SU-DHL-6 (cell line): ENCODE measurements around the gene FBXO24.

Experiments used
- H2AFZ ChIP-seq: fragments of 200-600 bp; sonication (generic); 2 replicates; pipeline ENCODE4 v1.6.1; 2014; ENCODE audit warnings: low read depth, mild to moderate bottlenecking, moderate library complexity, mixed read lengths, antibody characterized with exemption, low read length; ENCODE audit not compliant: severe bottlenecking
- H3F3A ChIP-seq: fragments of 200-600 bp; shearing (Covaris generic); 2 replicates; pipeline ENCODE4 v1.6.0; 2016; ENCODE audit warnings: antibody characterized with exemption, mild to moderate bottlenecking; ENCODE audit not compliant: insufficient read depth
- H3K27ac ChIP-seq: fragments of 200-600 bp; sonication (generic); 2 replicates; pipeline ENCODE4 v1.5.1; 2016; ENCODE audit warnings: low read depth, mild to moderate bottlenecking, low read length, moderate library complexity, mixed read lengths
- H3K27me3 ChIP-seq: fragments of 200-600 bp; sonication (generic), shearing (Covaris generic); 2 replicates; pipeline ENCODE4 v1.6.0; 2014; ENCODE audit warnings: mild to moderate bottlenecking, low read length
- H3K36me3 ChIP-seq: fragments of 200-600 bp; sonication (generic); 2 replicates; pipeline ENCODE4 v1.6.1; 2014; ENCODE audit warnings: mild to moderate bottlenecking, low read length, mixed read lengths
- H3K4me2 ChIP-seq: fragments of 300-600, 200-600 bp; shearing (Covaris generic), sonication (generic); 2 replicates; pipeline ENCODE4 v1.6.0; 2014; ENCODE audit warnings: low read length, low read depth, mild to moderate bottlenecking; ENCODE audit not compliant: poor library complexity, severe bottlenecking
- H3K4me3 ChIP-seq: fragments of 200-600 bp; sonication (generic); 2 replicates; pipeline ENCODE4 v1.5.1; 2014; ENCODE audit warnings: antibody characterized with exemption, low read length, mild to moderate bottlenecking, mixed read lengths; ENCODE audit not compliant: insufficient read depth, poor library complexity, severe bottlenecking
- H3K79me2 ChIP-seq: fragments of 200-600 bp; sonication (generic); 2 replicates; pipeline ENCODE4 v1.6.1; 2014; ENCODE audit warnings: mild to moderate bottlenecking, low read length, moderate library complexity; ENCODE audit not compliant: insufficient read depth
- H3K9ac ChIP-seq: fragments of 200-600 bp; sonication (generic); 2 replicates; pipeline ENCODE4 v1.7.0; 2014; ENCODE audit warnings: mild to moderate bottlenecking, low read length
- H3K9me2 ChIP-seq: fragments of 200-600 bp; sonication (generic); replicated peaks from 2 replicates; pipeline ENCODE4 v1.6.1; 2014; ENCODE audit warnings: low read length; ENCODE audit not compliant: insufficient read depth
- H3K9me3 ChIP-seq: fragments of 200-600 bp; sonication (generic); 2 replicates; pipeline ENCODE4 v1.6.1; 2014; ENCODE audit warnings: low read length, mixed read lengths; ENCODE audit not compliant: insufficient read depth
- H4K20me1 ChIP-seq: fragments of 200-600 bp; sonication (generic); 2 replicates; pipeline ENCODE4 v1.6.1; 2014; ENCODE audit warnings: low read depth, mild to moderate bottlenecking, antibody characterized with exemption, low read length, moderate library complexity, mixed read lengths
- EZH2phosphoT487 ChIP-seq: fragments of 200-600 bp; sonication (generic), shearing (Covaris generic); conservative IDR thresholded peaks from 2 replicates; pipeline ENCODE4 v1.6.1; 2018; ENCODE audit warnings: mild to moderate bottlenecking, antibody characterized with exemption, low read length, moderate library complexity, mixed read lengths
- TF ChIP-seq, protein P1 (sequence below): fragments of 200-600 bp; sonication (generic); IDR thresholded peaks from one replicate; pipeline ENCODE4 v1.5.1; 2017; ENCODE audit warnings: antibody characterized with exemption, mild to moderate bottlenecking, low read length, moderate library complexity; ENCODE audit not compliant: insufficient read depth, poor library complexity, severe bottlenecking

Gene FBXO24

DNA sequence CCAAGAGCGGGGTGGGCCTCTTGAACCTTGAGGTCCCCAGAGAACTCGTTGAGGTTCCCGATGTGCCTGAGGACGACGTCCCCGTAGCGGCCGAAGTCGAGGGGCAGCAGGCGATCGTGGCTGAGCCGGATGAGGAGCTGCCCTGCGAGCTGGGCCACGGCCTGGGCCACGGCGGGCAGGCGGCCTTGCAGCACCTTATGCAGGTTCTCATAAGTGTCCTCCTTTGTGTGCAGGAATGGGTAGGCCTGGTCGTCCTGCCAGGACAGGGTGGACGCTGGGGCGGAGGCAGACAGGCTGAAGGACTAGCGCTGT is 41.1 kb downstream of the FBXO24 start:
- H3K9me2 ChIP-seq = no peaks in the 10 kb centered on the region
- H3K9me3 ChIP-seq = no peaks in the 10 kb centered on the region
- peak overlapping the region; percentile 69 for H3K9ac ChIP-seq
- H3K36me3 ChIP-seq = no peaks in the 10 kb centered on the region
- peak overlapping the region; percentile 77 for H3K4me2 ChIP-seq
- H3K27ac ChIP-seq = no peak overlapping the region
- no peak overlapping the region for H2AFZ ChIP-seq
- H3K27me3 ChIP-seq = no peaks in the 10 kb centered on the region
- peaks cover 12% of the 10 kb centered on the region for H3F3A ChIP-seq
- no peaks in the 10 kb centered on the region for H3K79me2 ChIP-seq
- peak overlapping the region; percentile 58 for H3K4me3 ChIP-seq
- H4K20me1 ChIP-seq = no peaks in the 10 kb centered on the region
- TF ChIP-seq EZH2phosphoT487 = no peak
- TF ChIP-seq, protein P1, sequence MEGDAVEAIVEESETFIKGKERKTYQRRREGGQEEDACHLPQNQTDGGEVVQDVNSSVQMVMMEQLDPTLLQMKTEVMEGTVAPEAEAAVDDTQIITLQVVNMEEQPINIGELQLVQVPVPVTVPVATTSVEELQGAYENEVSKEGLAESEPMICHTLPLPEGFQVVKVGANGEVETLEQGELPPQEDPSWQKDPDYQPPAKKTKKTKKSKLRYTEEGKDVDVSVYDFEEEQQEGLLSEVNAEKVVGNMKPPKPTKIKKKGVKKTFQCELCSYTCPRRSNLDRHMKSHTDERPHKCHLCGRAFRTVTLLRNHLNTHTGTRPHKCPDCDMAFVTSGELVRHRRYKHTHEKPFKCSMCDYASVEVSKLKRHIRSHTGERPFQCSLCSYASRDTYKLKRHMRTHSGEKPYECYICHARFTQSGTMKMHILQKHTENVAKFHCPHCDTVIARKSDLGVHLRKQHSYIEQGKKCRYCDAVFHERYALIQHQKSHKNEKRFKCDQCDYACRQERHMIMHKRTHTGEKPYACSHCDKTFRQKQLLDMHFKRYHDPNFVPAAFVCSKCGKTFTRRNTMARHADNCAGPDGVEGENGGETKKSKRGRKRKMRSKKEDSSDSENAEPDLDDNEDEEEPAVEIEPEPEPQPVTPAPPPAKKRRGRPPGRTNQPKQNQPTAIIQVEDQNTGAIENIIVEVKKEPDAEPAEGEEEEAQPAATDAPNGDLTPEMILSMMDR = no peak

DNA sequence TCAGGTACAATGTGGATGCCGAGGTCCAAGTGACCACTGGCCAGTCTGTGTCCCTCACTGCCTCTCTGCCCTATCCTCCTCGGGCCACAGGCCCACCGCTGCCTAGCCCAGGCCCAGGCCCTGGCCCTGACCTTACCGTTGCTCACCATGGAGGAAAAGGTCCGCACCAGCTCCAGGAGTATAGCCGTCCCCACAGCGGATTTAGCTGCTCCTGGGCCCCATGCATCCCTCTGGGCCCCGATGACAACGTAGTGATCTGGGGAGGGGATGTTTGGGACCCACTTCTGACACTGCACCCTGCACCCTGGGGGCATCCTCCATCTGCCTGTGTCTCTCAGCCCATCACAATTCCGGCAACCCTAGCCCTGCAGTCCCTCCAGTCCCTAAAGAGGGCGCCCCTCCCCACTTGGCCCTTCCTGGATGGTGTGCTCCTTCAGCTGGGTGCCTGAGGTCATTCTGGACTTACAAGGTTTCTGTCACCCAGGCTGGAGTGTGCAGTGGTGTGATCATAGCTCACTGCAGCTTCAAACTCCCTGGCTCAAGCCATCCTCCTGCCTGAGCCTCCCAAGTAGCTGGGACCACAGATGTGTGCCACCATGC is 43.1 kb downstream of the FBXO24 start:
- Histone ChIP-seq H3K36me3 (no peaks in the 10 kb centered on the region), H4K20me1 (no peaks in the 10 kb centered on the region), H3F3A (peaks cover 18% of the 10 kb centered on the region), H2AFZ (no peak overlapping the region), H3K9me2 (no peaks in the 10 kb centered on the region), H3K27me3 (no peaks in the 10 kb centered on the region), H3K4me2 (no peak overlapping the region), H3K4me3 (no peak overlapping the region), H3K27ac (no peak overlapping the region), H3K9ac (no peak overlapping the region), H3K9me3 (no peaks in the 10 kb centered on the region), H3K79me2 (no peaks in the 10 kb centered on the region)
- TF ChIP-seq, protein P1 = peak; percentile 56
- no peak for TF ChIP-seq EZH2phosphoT487

DNA sequence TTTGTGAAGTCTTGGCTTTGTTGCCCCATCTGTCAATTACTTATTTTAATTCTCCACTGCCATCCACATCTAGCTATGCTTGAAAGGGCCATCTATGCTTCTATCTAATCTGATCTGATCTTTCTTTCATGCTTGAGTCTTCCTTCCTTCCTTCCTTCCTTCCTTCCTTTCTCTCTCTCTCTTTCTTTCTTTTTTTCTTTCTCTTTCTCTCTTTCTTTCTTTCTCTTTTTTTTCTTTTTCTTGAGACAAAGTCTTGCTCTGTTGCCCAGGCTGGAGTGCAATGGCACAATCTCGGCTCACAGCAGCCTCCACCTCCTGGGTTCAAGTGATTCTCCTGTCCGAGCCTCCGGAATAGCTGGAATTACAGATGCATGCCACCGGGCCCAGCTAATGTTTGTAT is 43.9 kb downstream of the FBXO24 start:
- no peak overlapping the region for H3K4me3 ChIP-seq
- H3K9ac ChIP-seq = no peak overlapping the region
- H2AFZ ChIP-seq = no peak overlapping the region
- TF ChIP-seq EZH2phosphoT487 = no peak
- TF ChIP-seq, protein P1 = no peak
- no peaks in the 10 kb centered on the region for H4K20me1 ChIP-seq
- H3K27me3 ChIP-seq = no peaks in the 10 kb centered on the region
- H3K4me2 ChIP-seq = no peak overlapping the region
- no peak overlapping the region for H3K27ac ChIP-seq
- no peaks in the 10 kb centered on the region for H3K9me2 ChIP-seq
- no peaks in the 10 kb centered on the region for H3K36me3 ChIP-seq
- H3K9me3 ChIP-seq = no peaks in the 10 kb centered on the region
- peaks cover 18% of the 10 kb centered on the region for H3F3A ChIP-seq
- H3K79me2 ChIP-seq = no peaks in the 10 kb centered on the region
